ENCODE measurements around the gene USP17L13.
"Not testable (repeated sequence)": the region's sequence is repeated elsewhere in the genome, so short reads cannot be mapped to it uniquely, and the experiment has no call there.

The USP17L13 gene, protein sequence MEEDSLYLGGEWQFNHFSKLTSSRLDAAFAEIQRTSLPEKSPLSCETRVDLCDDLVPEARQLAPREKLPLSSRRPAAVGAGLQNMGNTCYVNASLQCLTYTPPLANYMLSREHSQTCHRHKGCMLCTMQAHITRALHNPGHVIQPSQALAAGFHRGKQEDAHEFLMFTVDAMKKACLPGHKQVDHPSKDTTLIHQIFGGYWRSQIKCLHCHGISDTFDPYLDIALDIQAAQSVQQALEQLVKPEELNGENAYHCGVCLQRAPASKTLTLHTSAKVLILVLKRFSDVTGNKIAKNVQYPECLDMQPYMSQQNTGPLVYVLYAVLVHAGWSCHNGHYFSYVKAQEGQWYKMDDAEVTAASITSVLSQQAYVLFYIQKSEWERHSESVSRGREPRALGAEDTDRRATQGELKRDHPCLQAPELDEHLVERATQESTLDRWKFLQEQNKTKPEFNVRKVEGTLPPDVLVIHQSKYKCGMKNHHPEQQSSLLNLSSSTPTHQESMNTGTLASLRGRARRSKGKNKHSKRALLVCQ

DNA sequence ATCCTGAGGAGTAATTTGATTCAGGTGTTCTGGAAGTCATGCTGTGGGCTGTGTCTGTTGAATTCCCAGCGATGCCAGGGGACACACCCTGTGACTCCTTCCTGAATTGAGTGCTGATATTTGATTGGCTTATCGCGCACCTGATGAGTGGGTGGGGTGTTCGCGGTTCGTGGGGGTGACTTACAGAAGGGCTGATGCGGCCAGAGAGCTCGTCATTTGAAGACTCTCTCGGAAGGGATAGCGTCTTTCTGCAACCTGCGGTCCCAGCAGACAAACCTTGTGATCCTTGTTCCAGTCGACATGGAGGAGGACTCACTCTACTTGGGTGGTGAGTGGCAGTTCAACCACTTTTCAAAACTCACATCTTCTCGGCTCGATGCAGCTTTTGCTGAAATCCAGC is at the start of gene USP17L13:
TSS of gene USP17L13 (plus strand) at position 301 of the 400 bp plus-strand sequence. CDS start at position 301, 0 bp downstream.
- not testable (repeated sequence) for H3K27ac ChIP-seq

DNA sequence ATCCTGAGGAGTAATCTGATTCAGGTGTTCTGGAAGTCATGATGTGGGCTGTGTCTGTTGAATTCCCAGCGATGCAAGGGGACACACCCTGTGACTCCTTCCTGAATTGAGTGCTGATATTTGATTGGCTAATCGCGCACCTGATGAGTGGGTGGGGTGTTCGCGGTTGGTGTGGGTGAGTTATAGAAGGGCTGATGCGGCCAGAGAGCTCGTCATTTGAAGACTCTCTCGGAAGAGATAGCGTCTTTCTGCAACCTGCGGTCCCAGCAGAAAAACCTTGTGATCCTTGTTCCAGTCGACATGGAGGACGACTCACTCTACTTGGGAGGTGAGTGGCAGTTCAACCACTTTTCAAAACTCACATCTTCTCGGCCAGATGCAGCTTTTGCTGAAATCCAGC is 14.3 kb upstream of the USP17L13 start, which contains the start of gene USP17L10:
TSS of gene USP17L10 (plus strand) at position 301 of the 400 bp plus-strand sequence. CDS start at position 301, 0 bp downstream.
- H3K27ac ChIP-seq = not testable (repeated sequence)

DNA sequence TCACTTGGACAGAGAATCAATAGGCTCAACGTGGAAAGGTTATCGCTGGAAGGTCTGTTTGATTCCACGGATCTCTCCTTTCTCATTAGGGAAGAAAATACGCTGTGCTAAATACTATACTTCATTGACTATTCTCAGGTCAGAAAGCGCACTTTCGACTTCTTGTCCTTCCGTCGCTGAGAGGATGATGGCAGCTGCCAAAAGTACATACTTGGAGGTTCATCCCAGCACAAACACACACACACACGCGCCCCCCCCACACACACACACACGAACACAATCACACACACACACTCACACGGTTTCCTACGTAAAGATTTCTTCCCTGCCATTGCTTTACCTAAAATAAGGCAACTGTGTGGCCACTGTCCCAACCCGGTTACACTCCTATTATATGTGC is 10.0 kb upstream of the USP17L13 start:
- H3K27ac ChIP-seq = not testable (repeated sequence)

DNA sequence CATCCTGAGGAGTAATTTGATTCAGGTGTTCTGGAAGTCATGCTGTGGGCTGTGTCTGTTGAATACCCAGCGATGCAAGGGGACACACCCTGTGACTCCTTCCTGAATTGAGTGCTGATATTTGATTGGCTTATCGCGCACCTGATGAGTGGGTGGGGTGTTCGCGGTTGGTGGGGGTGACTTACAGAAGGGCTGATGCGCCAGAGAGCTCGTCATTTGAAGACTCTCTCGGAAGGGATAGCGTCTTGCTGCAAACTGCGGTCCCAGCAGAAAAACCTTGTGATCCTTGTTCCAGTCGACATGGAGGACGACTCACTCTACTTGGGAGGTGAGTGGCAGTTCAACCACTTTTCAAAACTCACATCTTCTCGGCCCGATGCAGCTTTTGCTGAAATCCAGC is 9.6 kb upstream of the USP17L13 start, which contains the start of gene USP17L11:
TSS of gene USP17L11 (plus strand) at position 301 of the 400 bp plus-strand sequence. CDS start at position 301, 0 bp downstream.
- not testable (repeated sequence) for H3K27ac ChIP-seq

DNA sequence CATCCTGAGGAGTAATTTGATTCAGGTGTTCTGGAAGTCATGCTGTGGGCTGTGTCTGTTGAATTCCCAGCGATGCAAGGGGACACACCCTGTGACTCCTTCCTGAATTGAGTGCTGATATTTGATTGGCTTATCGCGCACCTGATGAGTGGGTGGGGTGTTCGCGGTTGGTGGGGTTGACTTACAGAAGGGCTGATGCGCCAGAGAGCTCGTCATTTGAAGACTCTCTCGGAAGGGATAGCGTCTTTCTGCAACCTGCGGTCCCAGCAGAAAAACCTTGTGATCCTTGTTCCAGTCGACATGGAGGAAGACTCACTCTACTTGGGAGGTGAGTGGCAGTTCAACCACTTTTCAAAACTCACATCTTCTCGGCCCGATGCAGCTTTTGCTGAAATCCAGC is 4.8 kb upstream of the USP17L13 start, which contains the start of gene USP17L12:
TSS of gene USP17L12 (plus strand) at position 301 of the 400 bp plus-strand sequence. CDS start at position 301, 0 bp downstream.
- H3K27ac ChIP-seq = not testable (repeated sequence)

DNA sequence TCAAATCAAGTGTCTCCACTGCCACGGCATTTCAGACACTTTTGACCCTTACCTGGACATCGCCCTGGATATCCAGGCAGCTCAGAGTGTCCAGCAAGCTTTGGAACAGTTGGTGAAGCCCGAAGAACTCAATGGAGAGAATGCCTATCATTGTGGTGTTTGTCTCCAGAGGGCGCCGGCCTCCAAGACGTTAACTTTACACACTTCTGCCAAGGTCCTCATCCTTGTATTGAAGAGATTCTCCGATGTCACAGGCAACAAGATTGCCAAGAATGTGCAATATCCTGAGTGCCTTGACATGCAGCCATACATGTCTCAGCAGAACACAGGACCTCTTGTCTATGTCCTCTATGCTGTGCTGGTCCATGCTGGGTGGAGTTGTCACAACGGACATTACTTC is 5.6 kb downstream of the USP17L13 start:
- not testable (repeated sequence) for H3K27ac ChIP-seq

DNA sequence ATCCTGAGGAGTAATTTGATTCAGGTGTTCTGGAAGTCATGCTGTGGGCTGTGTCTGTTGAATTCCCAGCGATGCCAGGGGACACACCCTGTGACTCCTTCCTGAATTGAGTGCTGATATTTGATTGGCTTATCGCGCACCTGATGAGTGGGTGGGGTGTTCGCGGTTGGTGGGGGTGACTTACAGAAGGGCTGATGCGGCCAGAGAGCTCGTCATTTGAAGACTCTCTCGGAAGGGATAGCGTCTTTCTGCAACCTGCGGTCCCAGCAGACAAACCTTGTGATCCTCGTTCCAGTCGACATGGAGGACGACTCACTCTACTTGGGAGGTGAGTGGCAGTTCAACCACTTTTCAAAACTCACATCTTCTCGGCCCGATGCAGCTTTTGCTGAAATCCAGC is 9.4 kb downstream of the USP17L13 start, which contains the start of gene USP17L15:
TSS of gene USP17L15 (plus strand) at position 301 of the 400 bp plus-strand sequence. CDS start at position 301, 0 bp downstream.
- not testable (repeated sequence) for H3K27ac ChIP-seq

DNA sequence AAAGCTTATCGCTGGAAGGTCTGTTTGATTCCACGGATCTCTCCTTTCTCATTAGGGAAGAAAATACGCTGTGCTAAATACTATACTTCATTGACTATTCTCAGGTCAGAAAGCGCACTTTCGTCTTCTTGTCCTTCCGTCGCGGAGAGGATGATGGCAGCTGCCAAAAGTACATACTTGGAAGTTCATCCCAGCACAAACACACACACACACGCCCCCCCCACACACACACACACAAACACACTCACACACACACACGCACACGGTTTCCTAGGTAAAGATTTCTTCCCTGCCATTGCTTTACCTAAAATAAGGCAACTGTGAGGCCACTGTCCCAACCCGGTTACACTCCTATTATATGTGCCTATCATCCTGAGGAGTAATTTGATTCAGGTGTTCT is 13.8 kb downstream of the USP17L13 start:
- not testable (repeated sequence) for H3K27ac ChIP-seq

DNA sequence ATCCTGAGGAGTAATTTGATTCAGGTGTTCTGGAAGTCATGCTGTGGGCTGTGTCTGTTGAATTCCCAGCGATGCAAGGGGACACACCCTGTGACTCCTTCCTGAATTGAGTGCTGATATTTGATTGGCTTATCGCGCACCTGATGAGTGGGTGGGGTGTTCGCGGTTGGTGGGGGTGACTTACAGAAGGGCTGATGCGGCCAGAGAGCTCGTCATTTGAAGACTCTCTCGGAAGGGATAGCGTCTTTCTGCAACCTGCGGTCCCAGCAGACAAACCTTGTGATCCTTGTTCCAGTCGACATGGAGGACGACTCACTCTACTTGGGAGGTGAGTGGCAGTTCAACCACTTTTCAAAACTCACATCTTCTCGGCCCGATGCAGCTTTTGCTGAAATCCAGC is 18.9 kb downstream of the USP17L13 start, which contains the start of gene USP17L17:
TSS of gene USP17L17 (plus strand) at position 301 of the 400 bp plus-strand sequence. CDS start at position 301, 0 bp downstream.
- H3K27ac ChIP-seq = not testable (repeated sequence)

DNA sequence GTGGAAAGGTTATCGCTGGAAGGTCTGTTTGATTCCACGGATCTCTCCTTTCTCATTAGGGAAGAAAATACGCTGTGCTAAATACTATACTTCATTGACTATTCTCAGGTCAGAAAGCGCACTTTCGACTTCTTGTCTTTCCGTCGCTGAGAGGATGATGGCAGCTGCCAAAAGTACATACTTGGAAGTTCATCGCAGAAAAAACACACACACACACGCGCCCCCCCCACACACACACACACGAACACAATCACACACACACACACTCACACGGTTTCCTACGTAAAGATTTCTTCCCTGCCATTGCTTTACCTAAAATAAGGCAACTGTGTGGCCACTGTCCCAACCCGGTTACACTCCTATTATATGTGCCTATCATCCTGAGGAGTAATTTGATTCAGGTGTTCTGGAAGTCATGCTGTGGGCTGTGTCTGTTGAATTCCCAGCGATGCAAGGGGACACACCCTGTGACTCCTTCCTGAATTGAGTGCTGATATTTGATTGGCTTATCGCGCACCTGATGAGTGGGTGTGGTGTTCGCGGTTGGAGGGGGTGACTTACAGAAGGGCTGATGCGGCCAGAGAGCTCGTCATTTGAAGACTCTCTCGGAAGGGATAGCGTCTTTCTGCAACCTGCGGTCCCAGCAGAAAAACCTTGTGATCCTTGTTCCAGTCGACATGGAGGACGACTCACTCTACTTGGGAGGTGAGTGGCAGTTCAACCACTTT is 23.4 kb downstream of the USP17L13 start, which contains the start of gene USP17L18:
TSS of gene USP17L18 (plus strand) at position 678 of the 728 bp plus-strand sequence. CDS start at position 678, 0 bp downstream.
- not testable (repeated sequence) for H3K27ac ChIP-seq

DNA sequence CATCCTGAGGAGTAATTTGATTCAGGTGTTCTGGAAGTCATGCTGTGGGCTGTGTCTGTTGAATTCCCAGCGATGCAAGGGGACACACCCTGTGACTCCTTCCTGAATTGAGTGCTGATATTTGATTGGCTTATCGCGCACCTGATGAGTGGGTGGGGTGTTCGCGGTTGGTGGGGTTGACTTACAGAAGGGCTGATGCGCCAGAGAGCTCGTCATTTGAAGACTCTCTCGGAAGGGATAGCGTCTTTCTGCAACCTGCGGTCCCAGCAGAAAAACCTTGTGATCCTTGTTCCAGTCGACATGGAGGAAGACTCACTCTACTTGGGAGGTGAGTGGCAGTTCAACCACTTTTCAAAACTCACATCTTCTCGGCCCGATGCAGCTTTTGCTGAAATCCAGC is 28.4 kb downstream of the USP17L13 start, which contains the start of gene USP17L19:
TSS of gene USP17L19 (plus strand) at position 301 of the 400 bp plus-strand sequence. CDS start at position 301, 0 bp downstream.
- H3K27ac ChIP-seq = not testable (repeated sequence)

DNA sequence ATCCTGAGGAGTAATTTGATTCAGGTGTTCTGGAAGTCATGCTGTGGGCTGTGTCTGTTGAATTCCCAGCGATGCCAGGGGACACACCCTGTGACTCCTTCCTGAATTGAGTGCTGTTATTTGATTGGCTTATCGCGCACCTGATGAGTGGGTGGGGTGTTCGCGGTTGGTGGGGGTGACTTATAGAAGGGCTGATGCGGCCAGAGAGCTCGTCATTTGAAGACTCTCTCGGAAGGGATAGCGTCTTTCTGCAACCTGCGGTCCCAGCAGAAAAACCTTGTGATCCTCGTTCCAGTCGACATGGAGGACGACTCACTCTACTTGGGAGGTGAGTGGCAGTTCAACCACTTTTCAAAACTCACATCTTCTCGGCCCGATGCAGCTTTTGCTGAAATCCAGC is 33.1 kb downstream of the USP17L13 start, which contains the start of gene USP17L20:
TSS of gene USP17L20 (plus strand) at position 301 of the 400 bp plus-strand sequence. CDS start at position 301, 0 bp downstream.
- H3K27ac ChIP-seq = not testable (repeated sequence)

DNA sequence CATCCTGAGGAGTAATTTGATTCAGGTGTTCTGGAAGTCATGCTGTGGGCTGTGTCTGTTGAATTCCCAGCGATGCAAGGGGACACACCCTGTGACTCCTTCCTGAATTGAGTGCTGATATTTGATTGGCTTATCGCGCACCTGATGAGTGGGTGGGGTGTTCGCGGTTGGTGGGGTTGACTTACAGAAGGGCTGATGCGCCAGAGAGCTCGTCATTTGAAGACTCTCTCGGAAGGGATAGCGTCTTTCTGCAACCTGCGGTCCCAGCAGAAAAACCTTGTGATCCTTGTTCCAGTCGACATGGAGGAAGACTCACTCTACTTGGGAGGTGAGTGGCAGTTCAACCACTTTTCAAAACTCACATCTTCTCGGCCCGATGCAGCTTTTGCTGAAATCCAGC is 37.9 kb downstream of the USP17L13 start, which contains the start of gene USP17L21:
TSS of gene USP17L21 (plus strand) at position 301 of the 400 bp plus-strand sequence. CDS start at position 301, 0 bp downstream.
- H3K27ac ChIP-seq = not testable (repeated sequence)

DNA sequence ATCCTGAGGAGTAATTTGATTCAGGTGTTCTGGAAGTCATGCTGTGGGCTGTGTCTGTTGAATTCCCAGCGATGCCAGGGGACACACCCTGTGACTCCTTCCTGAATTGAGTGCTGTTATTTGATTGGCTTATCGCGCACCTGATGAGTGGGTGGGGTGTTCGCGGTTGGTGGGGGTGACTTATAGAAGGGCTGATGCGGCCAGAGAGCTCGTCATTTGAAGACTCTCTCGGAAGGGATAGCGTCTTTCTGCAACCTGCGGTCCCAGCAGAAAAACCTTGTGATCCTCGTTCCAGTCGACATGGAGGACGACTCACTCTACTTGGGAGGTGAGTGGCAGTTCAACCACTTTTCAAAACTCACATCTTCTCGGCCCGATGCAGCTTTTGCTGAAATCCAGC is 42.6 kb downstream of the USP17L13 start, which contains the start of gene USP17L22:
TSS of gene USP17L22 (plus strand) at position 301 of the 400 bp plus-strand sequence. CDS start at position 301, 0 bp downstream.
- H3K27ac ChIP-seq = not testable (repeated sequence)

DNA sequence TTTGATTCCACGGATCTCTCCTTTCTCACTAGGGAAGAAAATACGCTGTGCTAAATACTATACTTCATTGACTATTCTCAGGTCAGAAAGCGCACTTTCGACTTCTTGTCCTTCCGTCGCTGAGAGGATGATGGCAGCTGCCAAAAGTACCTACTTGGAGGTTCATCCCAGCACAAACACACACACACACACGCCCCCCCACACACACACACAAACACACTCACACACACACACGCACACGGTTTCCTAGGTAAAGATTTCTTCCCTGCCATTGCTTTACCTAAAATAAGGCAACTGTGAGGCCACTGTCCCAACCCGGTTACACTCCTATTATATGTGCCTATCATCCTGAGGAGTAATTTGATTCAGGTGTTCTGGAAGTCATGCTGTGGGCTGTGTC is 47.0 kb downstream of the USP17L13 start:
- H3K27ac ChIP-seq = not testable (repeated sequence)
